ENCODE results near the gene CACNA1D. TPM values are rescaled to one million over a fixed set of nuclear protein-coding genes. Genes with fewer than 3 reads are reported as not detected.

The CACNA1D gene
- total RNA-seq, 2 donors from 2014 or later = 9.9 to 20.4 TPM

DNA sequence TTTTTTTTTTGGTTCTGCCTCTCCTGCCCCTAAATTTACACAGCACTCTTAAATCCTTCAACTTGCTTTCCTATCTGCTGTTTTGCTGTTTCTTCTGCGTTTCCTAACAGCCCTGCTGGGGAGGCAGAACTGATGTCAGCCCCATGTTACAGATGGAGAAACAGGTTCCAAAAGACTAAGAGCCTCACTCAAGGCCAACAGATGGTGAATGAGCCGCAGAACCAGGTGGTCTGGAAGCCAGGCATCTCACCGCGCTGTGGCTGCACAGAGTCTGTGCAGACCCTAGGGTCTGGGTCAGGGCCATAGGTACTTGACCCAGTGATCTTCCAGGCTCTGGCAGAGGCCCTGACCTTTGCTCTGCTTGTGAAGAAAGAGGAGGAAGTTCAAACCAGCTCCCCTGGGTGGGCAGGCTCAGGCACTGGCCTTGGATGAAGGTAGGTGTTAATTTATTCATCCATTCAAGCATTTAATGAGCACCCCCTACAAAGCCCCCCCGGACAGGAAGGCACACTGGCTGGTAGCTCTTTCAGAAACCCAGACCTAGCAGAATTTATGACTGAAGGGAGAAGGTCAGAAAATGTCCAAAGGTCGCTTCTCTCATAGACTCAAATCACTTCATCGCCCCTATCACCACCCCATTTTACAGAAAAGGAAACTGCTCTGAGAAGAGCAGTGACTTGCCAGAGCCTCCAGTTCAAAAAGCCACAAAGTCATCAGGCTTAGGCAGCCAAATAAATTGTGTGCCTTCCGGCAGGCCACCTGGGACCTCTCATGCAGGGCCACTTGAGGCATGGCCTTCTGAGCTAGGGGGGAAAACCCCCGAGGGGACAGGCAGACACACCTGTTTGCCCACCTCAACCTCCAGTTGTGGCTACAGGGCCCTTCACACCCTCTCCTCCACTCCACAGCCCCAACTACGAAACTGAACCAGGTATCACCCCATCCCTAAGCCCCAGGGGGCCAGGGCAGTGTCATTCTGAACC is 349.1 kb downstream of the CACNA1D start:
- ATAC-seq (peak; percentile 2), DNase-seq (peak; percentile 40 to 54 (median 44))
- Histone ChIP-seq H3K9me3 (no peaks in the 10 kb centered on the region), H3K27ac (peak overlapping the region; percentile 89 to 99 (median 98)), H3K4me3 (no peak overlapping the region), H3K36me3 (replicated peaks in 1 of 2; ENCODE audit: insufficient read depth in 1 of 2, low read depth in 2 of 2) (no peaks in the 10 kb centered on the region), H3K4me1 (peaks cover 63% of the 10 kb centered on the region), H3K27me3 (no peaks in the 10 kb centered on the region)
- intact Hi-C loops (cut with DNase I) = no loop called here
- whole genome bisulfite sequencing, 2 donors = 20 to 30% methylated on average over 9 to 10 of the region's 10 CpGs
- TF ChIP-seq POLR2A (IDR thresholded peaks at IDR 0.05) = peak in 1 of 3 donors; percentile 13
- TF ChIP-seq, protein P1, sequence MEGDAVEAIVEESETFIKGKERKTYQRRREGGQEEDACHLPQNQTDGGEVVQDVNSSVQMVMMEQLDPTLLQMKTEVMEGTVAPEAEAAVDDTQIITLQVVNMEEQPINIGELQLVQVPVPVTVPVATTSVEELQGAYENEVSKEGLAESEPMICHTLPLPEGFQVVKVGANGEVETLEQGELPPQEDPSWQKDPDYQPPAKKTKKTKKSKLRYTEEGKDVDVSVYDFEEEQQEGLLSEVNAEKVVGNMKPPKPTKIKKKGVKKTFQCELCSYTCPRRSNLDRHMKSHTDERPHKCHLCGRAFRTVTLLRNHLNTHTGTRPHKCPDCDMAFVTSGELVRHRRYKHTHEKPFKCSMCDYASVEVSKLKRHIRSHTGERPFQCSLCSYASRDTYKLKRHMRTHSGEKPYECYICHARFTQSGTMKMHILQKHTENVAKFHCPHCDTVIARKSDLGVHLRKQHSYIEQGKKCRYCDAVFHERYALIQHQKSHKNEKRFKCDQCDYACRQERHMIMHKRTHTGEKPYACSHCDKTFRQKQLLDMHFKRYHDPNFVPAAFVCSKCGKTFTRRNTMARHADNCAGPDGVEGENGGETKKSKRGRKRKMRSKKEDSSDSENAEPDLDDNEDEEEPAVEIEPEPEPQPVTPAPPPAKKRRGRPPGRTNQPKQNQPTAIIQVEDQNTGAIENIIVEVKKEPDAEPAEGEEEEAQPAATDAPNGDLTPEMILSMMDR (IDR thresholded peaks at IDR 0.05) = no peak

DNA sequence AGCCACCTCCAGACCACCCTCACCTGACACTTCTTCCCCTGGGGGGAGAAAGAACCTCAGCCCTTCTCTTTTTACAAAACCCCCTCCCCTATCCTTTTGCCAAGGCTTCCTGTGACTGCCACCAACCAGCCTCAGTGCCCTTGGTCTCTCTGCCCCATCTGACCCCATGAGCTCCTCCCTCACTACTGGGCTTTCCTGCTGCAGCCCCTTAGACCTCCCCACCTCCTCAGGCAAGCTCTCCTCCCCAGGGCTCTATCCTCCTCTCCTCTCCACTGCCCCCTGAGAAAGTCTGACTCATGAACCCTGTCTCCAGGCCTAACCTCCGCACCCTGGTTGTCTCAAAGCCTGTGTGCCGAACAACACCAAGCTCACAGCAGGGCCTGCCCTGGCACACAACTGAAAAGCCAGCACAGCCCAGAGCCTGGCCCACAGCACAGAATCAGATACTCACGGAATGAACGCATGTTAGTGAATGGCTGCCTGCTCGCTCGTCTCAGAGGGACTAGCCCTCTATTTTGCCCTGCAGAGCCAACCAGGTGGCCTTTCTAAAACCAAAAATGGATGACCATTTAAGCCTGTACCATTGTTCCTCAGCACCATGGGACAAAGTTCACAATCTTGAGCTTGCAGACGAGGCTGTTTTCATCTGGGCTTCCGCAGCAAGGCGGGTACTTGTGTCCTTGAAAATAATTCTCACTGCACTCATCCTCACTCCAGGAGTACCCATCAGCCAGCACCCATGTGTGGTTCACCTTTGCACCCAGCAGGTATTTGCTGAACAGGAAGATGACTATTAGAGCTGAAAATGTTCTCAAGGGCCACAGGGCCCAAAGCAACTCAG is 350.1 kb downstream of the CACNA1D start:
- peak; percentile 32 to 61 (median 47) for DNase-seq
- intact Hi-C loops (cut with DNase I) = no loop called here
- Histone ChIP-seq H3K27ac (peak overlapping the region; percentile 89 to 99 (median 98)), H3K4me3 (no peak overlapping the region), H3K4me1 (peaks cover 63% of the 10 kb centered on the region), H3K9me3 (no peaks in the 10 kb centered on the region), H3K36me3 (replicated peaks in 1 of 2; ENCODE audit: insufficient read depth in 1 of 2, low read depth in 2 of 2) (no peaks in the 10 kb centered on the region), H3K27me3 (no peaks in the 10 kb centered on the region)
- 13 to 20% methylated on average over 5 to 9 of the region's 9 CpGs for WGBS, 2 donors
- TF ChIP-seq, protein P1 (IDR thresholded peaks at IDR 0.05) = no peak
- peak in 2 of 3 donors; percentile 19 to 37 for TF ChIP-seq POLR2A (IDR thresholded peaks at IDR 0.05)
- no peak for ATAC-seq

DNA sequence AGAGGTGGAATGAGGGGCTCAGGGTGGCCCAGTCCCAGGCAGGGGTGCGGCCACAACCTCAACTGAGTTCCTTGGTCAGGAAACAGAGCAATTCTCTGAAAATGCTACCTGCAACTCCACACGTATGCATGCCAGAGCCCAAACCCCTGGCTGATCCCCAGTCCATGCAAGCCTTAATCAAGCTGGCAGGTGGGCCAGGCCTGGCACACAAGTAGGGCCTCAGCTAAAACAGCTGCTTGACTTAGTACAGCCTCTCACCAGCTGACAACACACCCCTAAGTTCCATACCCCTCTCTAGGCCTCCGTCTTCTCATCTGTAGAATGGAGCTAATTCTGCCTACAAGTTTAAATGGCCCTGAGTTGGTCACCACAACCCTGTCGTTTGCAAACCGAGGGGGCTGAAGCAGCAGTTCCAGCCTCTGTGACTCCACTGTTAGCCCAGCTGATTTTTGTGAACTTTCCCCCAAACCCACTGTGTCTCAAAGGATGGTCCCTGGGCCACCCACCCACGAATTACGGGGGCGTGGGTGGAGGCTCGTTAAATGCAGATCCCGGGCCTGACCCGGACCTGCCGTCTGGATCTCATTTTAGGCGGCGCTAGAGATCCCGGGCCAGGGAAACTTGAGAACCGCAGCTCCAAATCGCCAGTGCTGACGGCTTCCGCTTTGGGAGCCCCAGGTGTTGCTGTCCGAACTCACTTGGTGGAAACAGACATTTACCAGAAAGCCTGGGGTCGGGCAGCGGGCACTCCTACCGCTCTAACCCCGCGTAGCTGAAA is 350.9 kb downstream of the CACNA1D start:
- Histone ChIP-seq H3K4me1 (peaks cover 63% of the 10 kb centered on the region), H3K36me3 (replicated peaks in 1 of 2; ENCODE audit: insufficient read depth in 1 of 2, low read depth in 2 of 2) (no peaks in the 10 kb centered on the region), H3K27me3 (no peaks in the 10 kb centered on the region), H3K4me3 (peak overlapping the region; percentile 31 to 41), H3K9me3 (no peaks in the 10 kb centered on the region), H3K27ac (peak overlapping the region; percentile 89 to 99 (median 98))
- WGBS, 2 donors = 6 to 9% methylated on average over 21 to 25 of the region's 25 CpGs
- TF ChIP-seq POLR2A (IDR thresholded peaks at IDR 0.05) = peak in 2 of 3 donors; percentile 69 to 72
- TF ChIP-seq, protein P1 (IDR thresholded peaks at IDR 0.05) = peak in 5 of 7 experiments; percentile 9 to 52 (median 39)
- peak; percentile 74 to 81 (median 79) for DNase-seq
- ATAC-seq = peak; percentile 39
- intact Hi-C loops (cut with DNase I) = no loop called here

GRCh38 chr3:53845881-53846133 is 351.4 kb downstream of the CACNA1D start:
- peak overlapping the region; percentile 89 to 99 (median 98) for H3K27ac ChIP-seq
- peak; percentile 3 for ATAC-seq

More at GRCh38 chr3:53845881-53846133, 351.4 kb downstream of the CACNA1D start:
- no peak for DNase-seq
- Histone ChIP-seq H3K4me3 (peak overlapping the region; percentile 31 to 41), H3K4me1 (peaks cover 59% of the 10 kb centered on the region), H3K27me3 (no peaks in the 10 kb centered on the region), H3K36me3 (replicated peaks in 1 of 2; ENCODE audit: insufficient read depth in 1 of 2, low read depth in 2 of 2) (no peaks in the 10 kb centered on the region), H3K9me3 (no peaks in the 10 kb centered on the region)
- WGBS, 2 donors = 0 to 2% methylated on average over 1 to 22 of the region's 34 CpGs
- intact Hi-C loops (cut with DNase I) = no loop called here
- TF ChIP-seq POLR2A (IDR thresholded peaks at IDR 0.05) = no peak

Measured in body of pancreas (tissue), 4 donors.